NOMO-1 treated with dmso at 0.1 percent for 144 hours (cell line): ENCODE measurements around the gene CCDC102A.

Experiments used
- DNase-seq: peaks from one replicate; lab custom pipeline; 2025; ENCODE audit not compliant: unreplicated experiment; lab: John Stamatoyannopoulos, UW

CCDC102A gene

GRCh38 chr16:57479976-57480753 is 56.2 kb downstream of the CCDC102A start:
- no peak for DNase-seq

- DNase-seq = no peak
Observed at GRCh38 chr16:57479205-57479975, 57.0 kb downstream of the CCDC102A start.

- no peak for DNase-seq
Observed at GRCh38 chr16:57478396-57479204, 57.8 kb downstream of the CCDC102A start.

GRCh38 chr16:57477531-57478202 is 58.7 kb downstream of the CCDC102A start:
- no peak for DNase-seq

- no peak for DNase-seq
Observed at GRCh38 chr16:57476546-57477410, 59.6 kb downstream of the CCDC102A start.

GRCh38 chr16:57475711-57476339 is 60.5 kb downstream of the CCDC102A start:
- peak; percentile 64 for DNase-seq

GRCh38 chr16:57474671-57475661 is 61.4 kb downstream of the CCDC102A start:
- DNase-seq = no peak

GRCh38 chr16:57473906-57474305 is 62.5 kb downstream of the CCDC102A start:
- no peak for DNase-seq

GRCh38 chr16:57473176-57473840 is 63.1 kb downstream of the CCDC102A start:
- DNase-seq = no peak

GRCh38 chr16:57472665-57473060 is 63.7 kb downstream of the CCDC102A start:
- DNase-seq = no peak

GRCh38 chr16:57471852-57472664 is 64.3 kb downstream of the CCDC102A start:
- no peak for DNase-seq

GRCh38 chr16:57471209-57471608 is 65.2 kb downstream of the CCDC102A start:
- DNase-seq = no peak

GRCh38 chr16:57470711-57471110 is 65.7 kb downstream of the CCDC102A start:
- DNase-seq = no peak

- no peak for DNase-seq
Observed at GRCh38 chr16:57469917-57470470, 66.4 kb downstream of the CCDC102A start.

- no peak for DNase-seq
Observed at GRCh38 chr16:57469046-57469445, 67.3 kb downstream of the CCDC102A start.

- no peak for DNase-seq
Observed at GRCh38 chr16:57468346-57468745, 68.0 kb downstream of the CCDC102A start.

- no peak for DNase-seq
Observed at GRCh38 chr16:57464523-57464922, 71.8 kb downstream of the CCDC102A start.
